Breast epithelium (tissue), 4 donors: Measurements from ENCODE around the gene TMTC2. TPM values are rescaled to one million over a fixed set of nuclear protein-coding genes. Genes with fewer than 3 reads are reported as not detected.

Experiments used
- DNase-seq, 2 donors: peaks; one replicate each; pipeline ENCODE4 v3.0.0-alpha.2; 2019; ENCODE audit warnings: low spot score in 2 of 2
- H3K27ac ChIP-seq, 2 donors: fragments of 200-600 bp; sonication (generic) in 1 of 2; one replicate each; pipeline ENCODE4 v1.5.1; 2016 to 2019; ENCODE audit warnings: mild to moderate bottlenecking in 1 of 2
- H3K27me3 ChIP-seq, 2 donors: fragments of 200-600 bp; sonication (generic) in 1 of 2; one replicate each; pipeline versions ENCODE4 v1.5.1 to v1.6.0; 2017 to 2019; ENCODE audit warnings: control low read depth in 1 of 2, mild to moderate bottlenecking in 1 of 2
- H3K36me3 ChIP-seq: fragments of 200-600 bp; one replicate; pipeline ENCODE4 v1.5.1; 2019
- H3K4me1 ChIP-seq, 2 donors: fragments of 200-600 bp; sonication (generic); one replicate each; pipeline ENCODE4 v1.5.1; 2016 to 2019; ENCODE audit warnings: control low read depth in 1 of 2
- H3K4me3 ChIP-seq, 3 donors: fragments of 200-600 bp; sonication (generic); 1 replicate in 2 of 3; 2 replicates in 1 of 3; pipeline ENCODE4 v1.5.1; 2016 to 2019; ENCODE audit warnings: mild to moderate bottlenecking in 3 of 3, moderate library complexity in 2 of 3
- H3K9me3 ChIP-seq, 2 donors: fragments of 200-600 bp; sonication (generic) in 1 of 2; one replicate each; pipeline ENCODE4 v1.5.1; 2016 to 2019; ENCODE audit warnings: control low read depth in 1 of 2
- CTCF ChIP-seq, 3 donors: fragments of 450-650 bp; IDR thresholded peaks; one replicate each; pipeline ENCODE4 v1.5.1; 2016 to 2017; ENCODE audit warnings: antibody characterized with exemption in 3 of 3, mild to moderate bottlenecking in 3 of 3, moderate library complexity in 3 of 3
- POLR2A ChIP-seq: fragments of 450-650 bp; IDR thresholded peaks from one replicate; pipeline ENCODE4 v1.6.1; 2016; ENCODE audit warnings: antibody characterized with exemption, mild to moderate bottlenecking, moderate library complexity
- POLR2AphosphoS5 ChIP-seq, 3 donors: sonication (generic); formaldehyde crosslinking; IDR thresholded peaks; one replicate each; pipeline ENCODE4 v1.6.1; 2017; ENCODE audit warnings: antibody characterized with exemption in 3 of 3
- intact Hi-C: fragments of 100-400 bp; cut with DNase I; formaldehyde crosslinking; loops from one replicate; pipeline ENCODE4 v1.15.1; 2023; ENCODE audit warnings: low total_unique reads
- total RNA-seq, 3 donors: library from RNA; depleted of rRNA; stranded (reverse); fragments of >200 nt; gene quantifications; one replicate each; pipeline ENCODE4 v1.1.0, GENCODE V29; 2016

Gene TMTC2
- total RNA-seq, 3 donors from 2014 or later: 7.0 to 28.8 (median 19.3) TPM

GRCh38 chr12:82866227-82866775 is 179.6 kb downstream of the TMTC2 start:
- Histone ChIP-seq H3K4me3 (no peak overlapping the region), H3K4me1 (no peaks in the 10 kb centered on the region), H3K27ac (no peak overlapping the region), H3K36me3 (no peaks in the 10 kb centered on the region), H3K27me3 (no peaks in the 10 kb centered on the region), H3K9me3 (no peaks in the 10 kb centered on the region)
- no peak for DNase-seq
- TF ChIP-seq POLR2A (no peak), CTCF (IDR thresholded peaks at IDR 0.05) (no peak), POLR2AphosphoS5 (IDR thresholded peaks at IDR 0.05) (no peak)
- intact Hi-C loops: no loop called here

GRCh38 chr12:82866946-82867345 is 180.2 kb downstream of the TMTC2 start:
- intact Hi-C loops: no loop called here

GRCh38 chr12:82867762-82868500 is 181.2 kb downstream of the TMTC2 start:
- TF ChIP-seq POLR2A (no peak), CTCF (IDR thresholded peaks at IDR 0.05) (no peak), POLR2AphosphoS5 (IDR thresholded peaks at IDR 0.05) (no peak)
- no peak for DNase-seq
- H3K9me3 ChIP-seq: no peaks in the 10 kb centered on the region
- no peak overlapping the region for H3K27ac ChIP-seq
- no peaks in the 10 kb centered on the region for H3K36me3 ChIP-seq
- no peak overlapping the region for H3K4me3 ChIP-seq
- intact Hi-C loops: no loop called here
- no peaks in the 10 kb centered on the region for H3K4me1 ChIP-seq
- no peaks in the 10 kb centered on the region for H3K27me3 ChIP-seq

More at GRCh38 chr12:82866946-82867345, 180.2 kb downstream of the TMTC2 start:
- no peaks in the 10 kb centered on the region for H3K36me3 ChIP-seq
- no peak for DNase-seq
- TF ChIP-seq CTCF (IDR thresholded peaks at IDR 0.05): no peak
- TF ChIP-seq POLR2A: no peak
- TF ChIP-seq POLR2AphosphoS5 (IDR thresholded peaks at IDR 0.05): no peak
- no peaks in the 10 kb centered on the region for H3K9me3 ChIP-seq
- H3K4me1 ChIP-seq: no peaks in the 10 kb centered on the region
- no peaks in the 10 kb centered on the region for H3K27me3 ChIP-seq
- no peak overlapping the region for H3K27ac ChIP-seq
- H3K4me3 ChIP-seq: no peak overlapping the region

GRCh38 chr12:82870771-82871377 is 184.2 kb downstream of the TMTC2 start:
- Histone ChIP-seq H3K9me3 (no peaks in the 10 kb centered on the region), H3K4me1 (no peaks in the 10 kb centered on the region), H3K27me3 (no peaks in the 10 kb centered on the region), H3K36me3 (no peaks in the 10 kb centered on the region), H3K4me3 (no peak overlapping the region), H3K27ac (no peak overlapping the region)
- DNase-seq: no peak
- intact Hi-C loops: no loop called here
- no peak for TF ChIP-seq CTCF (IDR thresholded peaks at IDR 0.05)
- no peak for TF ChIP-seq POLR2A
- no peak for TF ChIP-seq POLR2AphosphoS5 (IDR thresholded peaks at IDR 0.05)

GRCh38 chr12:82872088-82872487 is 185.4 kb downstream of the TMTC2 start:
- DNase-seq: no peak
- H3K4me1 ChIP-seq: no peaks in the 10 kb centered on the region
- intact Hi-C loops: no loop called here
- TF ChIP-seq POLR2A: no peak
- TF ChIP-seq POLR2AphosphoS5 (IDR thresholded peaks at IDR 0.05): no peak
- TF ChIP-seq CTCF (IDR thresholded peaks at IDR 0.05): no peak
- no peak overlapping the region for H3K4me3 ChIP-seq
- no peaks in the 10 kb centered on the region for H3K27me3 ChIP-seq
- no peak overlapping the region for H3K27ac ChIP-seq
- no peaks in the 10 kb centered on the region for H3K9me3 ChIP-seq
- H3K36me3 ChIP-seq: no peaks in the 10 kb centered on the region
